Smooth muscle cell of trachea (primary cell): ENCODE data around the gene FRMD4B. TPM values are rescaled to one million over a fixed set of nuclear protein-coding genes. Genes with fewer than 3 reads are reported as not detected.

Source experiments
- total RNA-seq: library from RNA; depleted of rRNA; stranded (reverse); fragments of >200 nt; gene quantifications from 2 replicates; pipeline ENCODE4 v1.2.1, GENCODE V29; 2014

FRMD4B gene
- under 0.01 and 6.0 TPM in 2 replicates for total RNA-seq

GRCh38 chr3:69385723-69386555, at the start of gene FRMD4B:
TSS of gene FRMD4B (minus strand) at chr3:69386088. CDS start at chr3:69385989, 99 bp downstream.

GRCh38 chr3:69122403-69122802, 263.5 kb downstream of the FRMD4B start, which contains the start of gene LMOD3:
TSS of gene LMOD3 (minus strand) at chr3:69122595. CDS start at chr3:69122386, 209 bp downstream.

